Activated CD8-positive, alpha-beta memory T cell treated with anti-CD3 and anti-CD28 coated beads, Interleukin-2, amount 50 U/mL, for 24 hours (primary cell): ENCODE data around the gene SUPT3H.
"Not testable (repeated sequence)": the region's sequence is repeated elsewhere in the genome, so short reads cannot be mapped to it uniquely, and the experiment has no call there.

Experiments used
- DNase-seq: peaks from one replicate; pipeline ENCODE4 v3.0.0-alpha.2; 2020; ENCODE audit errors: extremely low read depth

SUPT3H gene

DNA sequence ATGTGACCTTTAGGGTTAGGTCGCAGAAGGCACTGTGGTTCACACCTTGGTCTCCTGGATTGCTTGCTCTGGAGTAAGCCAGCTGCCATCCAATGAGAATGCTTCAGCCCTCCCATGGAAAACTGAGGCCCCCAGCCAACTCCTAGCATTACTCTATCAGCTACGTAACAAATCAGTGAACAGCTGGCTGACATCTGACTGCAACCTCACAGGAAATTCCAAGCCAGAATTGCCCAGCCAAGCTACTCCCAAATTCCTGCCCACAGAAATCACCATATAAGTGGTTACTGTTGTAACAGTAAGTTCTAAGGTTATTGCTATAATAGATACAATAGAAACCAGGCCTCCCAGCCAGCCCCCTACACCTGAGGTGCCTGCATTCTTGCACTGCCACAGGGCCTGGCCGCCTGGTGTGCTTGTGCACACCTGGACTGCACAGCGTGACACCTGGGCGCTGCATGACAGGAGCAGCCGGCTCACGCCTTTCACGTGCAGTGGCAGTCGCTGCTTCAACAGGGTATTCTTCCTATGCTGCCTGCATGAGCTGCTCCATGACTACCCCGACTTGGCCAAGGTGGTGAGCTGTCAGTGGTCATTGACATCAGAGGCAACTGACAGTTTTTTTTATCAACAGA is 479.3 kb downstream of the SUPT3H start:
- no peak for DNase-seq

DNA sequence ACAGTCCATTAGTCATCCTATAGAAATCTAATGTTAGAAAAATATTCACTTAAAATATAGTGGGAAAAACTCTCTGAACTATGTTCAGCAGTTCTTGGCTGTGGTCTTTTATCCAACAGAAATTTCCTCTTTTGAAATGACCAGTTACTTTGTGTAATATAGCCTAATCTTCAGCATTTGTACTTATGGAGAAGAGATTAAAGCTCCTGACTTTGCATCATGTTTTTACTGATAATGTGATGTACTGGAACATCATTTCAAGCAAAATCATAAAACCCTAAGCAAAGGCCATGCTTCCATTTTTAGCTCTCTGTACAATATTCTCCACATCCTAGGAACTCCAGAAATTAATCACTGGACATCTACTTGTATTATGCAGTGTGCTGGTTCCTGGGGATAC is 480.4 kb downstream of the SUPT3H start:
- no peak for DNase-seq

DNA sequence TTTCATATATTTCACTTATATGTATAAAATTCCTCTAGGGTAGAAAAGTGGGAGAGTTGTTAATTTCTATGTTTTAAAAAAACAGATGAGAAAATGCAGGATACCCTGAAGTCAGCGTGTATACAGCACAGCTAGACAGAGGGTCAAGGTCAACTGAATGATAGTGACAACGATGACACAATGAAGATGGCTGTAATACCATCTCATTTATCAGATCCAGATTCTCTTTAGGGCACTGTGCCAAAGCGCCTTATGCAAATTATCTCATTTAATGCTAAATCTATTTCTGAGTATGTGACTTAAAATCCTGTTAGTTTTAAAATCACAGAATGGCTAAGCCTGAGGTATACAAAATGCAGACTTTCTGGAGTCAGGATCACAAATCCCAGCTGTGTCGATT is 481.0 kb downstream of the SUPT3H start:
- no peak for DNase-seq

DNA sequence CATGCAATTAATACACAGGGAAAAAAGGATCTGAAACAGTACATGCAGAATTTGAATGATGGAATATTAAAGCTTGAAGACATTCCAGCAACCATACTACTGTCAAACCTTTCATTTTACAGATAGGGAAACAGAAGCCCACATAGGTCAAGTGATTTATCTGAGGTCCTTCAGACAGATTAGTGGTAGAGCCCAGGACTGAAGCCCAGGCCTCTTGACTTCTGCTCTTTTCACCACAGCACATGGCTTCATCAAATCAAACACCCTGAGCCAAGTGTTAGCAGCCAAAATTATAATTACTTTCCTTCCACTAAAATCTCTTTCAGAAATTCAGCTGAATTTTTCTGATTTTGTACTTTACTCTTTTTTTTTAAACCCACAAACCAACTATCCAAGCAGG is 485.2 kb downstream of the SUPT3H start:
- DNase-seq: no peak

DNA sequence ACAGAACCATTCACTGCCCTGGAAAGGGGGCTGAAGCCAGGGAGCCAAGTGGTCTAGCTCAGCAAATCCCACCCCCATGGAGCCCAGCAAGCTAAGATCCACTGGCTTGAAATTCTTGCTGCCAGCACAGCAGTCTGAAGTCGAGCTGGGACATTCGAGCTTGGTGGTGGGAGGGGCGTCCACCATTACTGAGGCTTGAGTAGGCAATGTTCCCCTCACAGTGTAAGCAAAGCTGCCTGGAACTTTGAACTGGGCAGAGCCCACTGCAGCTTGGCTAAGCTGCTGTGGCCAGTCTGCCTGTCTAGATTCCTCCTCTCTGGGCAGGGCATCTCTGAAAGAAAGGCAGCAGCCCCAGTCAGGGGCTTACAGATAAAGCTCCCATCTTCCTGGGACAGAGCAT is 498.7 kb downstream of the SUPT3H start:
- DNase-seq: not testable (repeated sequence)

DNA sequence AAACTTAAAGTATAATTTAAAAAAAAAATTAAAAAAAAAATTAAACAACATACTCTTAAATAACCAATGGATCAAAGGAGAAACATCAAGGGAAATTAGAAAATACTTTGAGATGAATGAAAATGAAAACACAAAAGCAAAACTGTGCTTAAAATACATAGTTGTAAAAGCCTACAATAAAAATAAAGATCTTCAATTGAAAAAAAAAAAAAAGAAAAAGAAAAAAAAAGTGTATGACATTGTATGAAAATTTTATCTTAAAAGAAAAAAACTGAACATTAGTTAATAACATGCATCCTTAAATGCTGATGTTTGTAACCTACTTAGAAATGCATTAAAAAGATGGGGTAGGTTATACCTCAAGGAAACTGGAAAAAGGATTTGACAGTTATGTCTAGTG is 501.1 kb downstream of the SUPT3H start:
- not testable (repeated sequence) for DNase-seq

DNA sequence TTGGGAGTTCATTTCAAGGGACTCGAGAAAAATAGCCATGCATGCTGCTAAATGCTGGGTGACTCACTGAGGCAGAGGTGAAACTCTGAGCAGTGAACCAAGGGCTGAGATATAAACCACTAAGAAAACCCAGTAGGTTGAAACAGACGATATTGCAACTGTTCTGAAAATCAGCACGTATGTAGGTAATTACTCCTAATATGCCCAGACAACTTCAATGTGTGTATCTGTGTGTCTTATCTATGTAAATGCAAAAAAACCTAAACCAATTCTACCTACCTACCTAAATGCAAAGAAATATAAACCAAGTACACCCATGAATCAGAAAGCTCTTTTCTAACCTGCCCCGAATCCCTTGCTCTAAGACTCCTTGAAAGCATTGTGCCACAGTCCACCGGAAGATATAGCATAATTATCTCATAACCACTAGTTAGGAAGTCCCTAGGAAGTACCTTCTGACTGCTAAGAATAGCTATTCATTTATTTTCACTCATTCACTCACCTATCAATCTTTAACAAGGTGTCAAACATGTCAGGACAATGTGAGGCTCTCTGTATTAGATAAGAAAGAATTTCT is 508.3 kb downstream of the SUPT3H start:
- DNase-seq: no peak

DNA sequence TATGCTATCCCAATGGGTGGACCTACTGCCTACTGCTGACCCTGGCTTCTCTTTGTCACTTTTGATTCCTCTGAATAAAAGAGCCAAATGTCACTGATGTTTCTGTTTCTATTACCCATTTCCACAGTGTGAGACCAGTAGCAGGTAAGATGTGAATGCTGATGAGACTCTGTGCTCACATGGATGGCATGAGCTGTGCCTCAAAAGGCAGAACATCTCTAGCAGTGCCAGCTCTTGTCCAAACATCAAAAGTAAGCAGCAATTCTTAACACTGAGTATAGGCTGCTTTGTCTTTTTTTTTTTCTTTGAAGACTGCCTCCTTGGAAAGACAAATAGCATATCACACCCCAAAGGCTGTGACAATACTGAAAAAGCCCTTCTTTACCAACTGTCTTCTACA is 508.8 kb downstream of the SUPT3H start:
- no peak for DNase-seq

DNA sequence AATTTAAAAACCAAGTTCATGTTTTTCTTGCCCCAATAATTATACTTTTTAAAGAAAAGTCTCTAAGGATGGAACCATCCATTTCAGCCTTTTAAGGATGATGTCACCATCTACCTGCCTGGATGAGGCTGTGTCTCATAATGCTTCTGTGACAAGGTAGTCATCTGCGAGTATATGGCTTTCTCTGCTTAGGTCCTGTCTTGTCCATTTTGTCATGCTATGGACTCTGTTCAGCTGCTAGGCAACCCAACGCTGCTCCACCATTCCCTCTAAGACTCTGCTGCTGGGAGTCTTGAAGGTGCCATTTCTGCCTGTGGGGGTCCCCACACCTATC is 509.4 kb downstream of the SUPT3H start:
- no peak for DNase-seq

DNA sequence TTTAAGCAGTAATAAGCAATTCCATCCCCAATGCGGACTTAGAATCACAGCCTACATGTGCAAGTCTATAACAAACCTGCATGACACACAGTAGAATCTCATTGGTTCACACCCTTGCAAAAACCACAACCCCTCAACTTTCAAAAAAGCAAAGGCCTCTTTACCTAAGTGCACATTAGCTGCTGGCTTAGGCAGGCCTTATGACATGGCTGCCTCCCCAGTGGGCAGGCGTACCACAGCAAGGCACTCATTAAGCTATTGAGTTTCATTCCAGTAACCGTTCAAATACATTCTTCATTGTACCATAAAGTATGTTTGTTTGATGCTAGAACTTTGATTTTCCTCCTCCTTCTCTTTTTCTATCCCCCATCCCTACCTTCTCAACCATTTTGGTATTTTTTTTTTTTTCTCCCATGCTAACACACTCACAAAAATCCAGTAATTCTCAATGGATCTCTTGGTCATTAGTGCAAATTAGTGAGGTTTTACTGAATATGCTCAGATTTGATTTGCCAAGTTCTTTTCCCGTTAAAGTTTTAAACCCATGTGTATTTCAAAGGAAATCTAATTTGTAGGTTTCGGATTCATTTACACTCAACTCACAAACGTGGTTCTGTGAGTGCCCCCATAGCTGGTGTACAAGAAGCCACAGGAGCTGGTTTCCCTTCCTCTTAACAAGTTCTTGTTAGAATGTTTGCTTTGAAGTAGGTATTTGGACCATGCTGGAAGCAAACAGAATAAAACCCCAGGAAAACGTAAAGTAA is 510.0 kb downstream of the SUPT3H start:
- no peak for DNase-seq

DNA sequence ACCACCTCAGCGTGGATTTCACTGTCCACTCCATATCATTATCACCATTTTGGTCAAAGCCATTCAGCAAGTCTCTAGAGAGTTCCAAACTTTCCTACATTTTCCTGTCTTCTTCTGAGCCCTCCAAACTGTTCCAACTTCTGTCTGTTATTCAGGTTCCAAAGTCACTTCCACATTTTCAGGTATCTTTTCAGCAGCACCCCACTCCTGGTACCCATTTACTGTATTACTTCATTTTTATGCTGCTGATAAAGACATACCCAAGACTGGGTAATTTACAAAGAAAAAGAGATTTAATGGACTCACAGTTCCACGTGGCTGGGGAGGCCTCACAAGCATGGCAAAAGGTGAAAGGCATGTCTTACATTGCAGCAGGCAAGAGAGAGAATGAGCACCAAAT is 512.5 kb downstream of the SUPT3H start:
- not testable (repeated sequence) for DNase-seq

DNA sequence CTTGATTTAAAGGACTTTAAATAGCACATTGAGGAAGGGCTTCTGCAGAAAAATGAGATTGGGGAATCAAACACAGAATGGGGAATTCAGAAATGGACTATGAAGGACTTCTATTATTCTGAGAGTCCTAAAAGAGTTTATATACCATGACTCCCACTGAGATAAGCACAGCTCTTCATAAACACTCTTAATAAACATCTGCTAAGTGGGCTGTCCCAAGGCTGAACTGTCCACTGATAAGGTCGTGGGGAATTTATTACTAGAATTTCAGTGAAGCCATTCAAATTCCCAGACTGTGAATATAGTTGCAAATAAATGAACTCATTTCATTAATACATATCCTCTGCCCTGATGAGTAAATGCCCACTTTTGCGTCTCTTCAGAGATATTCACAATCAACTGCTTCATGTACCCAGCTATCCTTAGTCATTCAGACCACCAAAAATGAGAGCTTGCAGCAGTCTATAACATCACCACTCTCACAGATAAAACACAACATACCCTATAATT is 517.8 kb downstream of the SUPT3H start:
- DNase-seq: no peak

DNA sequence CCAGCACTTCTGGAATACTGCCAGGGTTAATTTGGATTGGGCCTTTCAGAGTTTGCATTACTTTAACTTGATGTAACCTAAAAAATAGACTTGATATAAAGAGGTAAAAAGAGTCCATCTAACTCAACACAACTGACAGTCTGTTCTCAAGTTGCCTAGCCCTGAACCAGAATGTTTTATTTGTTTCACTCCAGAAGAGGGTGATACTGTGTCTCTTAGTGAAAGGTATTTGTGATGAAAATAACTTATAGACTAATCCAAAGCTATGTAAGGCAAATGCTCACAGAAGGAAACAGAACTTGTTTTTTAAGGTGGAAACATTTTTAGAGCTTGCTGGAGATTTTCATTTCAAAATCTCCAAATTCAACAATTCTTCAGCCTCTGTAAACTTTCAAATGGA is 518.7 kb downstream of the SUPT3H start:
- DNase-seq: no peak

DNA sequence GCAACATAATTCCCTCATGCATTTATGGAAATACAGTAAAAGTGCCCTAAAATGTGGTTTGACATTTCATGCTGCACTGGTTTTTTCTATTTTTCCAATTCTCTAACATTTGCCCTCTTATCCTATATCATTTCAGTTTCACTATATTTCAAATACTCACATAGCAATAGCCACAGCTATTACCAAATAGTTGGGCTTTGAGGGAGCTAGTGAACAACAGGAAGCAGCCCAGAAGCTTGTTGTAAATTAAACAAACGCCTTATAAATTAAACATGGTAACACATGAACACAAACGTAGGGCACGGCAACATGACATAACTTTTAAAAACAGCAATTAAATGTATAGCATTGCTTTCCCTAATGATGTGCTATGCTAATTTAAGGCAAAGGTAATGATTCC is 521.3 kb downstream of the SUPT3H start:
- no peak for DNase-seq

DNA sequence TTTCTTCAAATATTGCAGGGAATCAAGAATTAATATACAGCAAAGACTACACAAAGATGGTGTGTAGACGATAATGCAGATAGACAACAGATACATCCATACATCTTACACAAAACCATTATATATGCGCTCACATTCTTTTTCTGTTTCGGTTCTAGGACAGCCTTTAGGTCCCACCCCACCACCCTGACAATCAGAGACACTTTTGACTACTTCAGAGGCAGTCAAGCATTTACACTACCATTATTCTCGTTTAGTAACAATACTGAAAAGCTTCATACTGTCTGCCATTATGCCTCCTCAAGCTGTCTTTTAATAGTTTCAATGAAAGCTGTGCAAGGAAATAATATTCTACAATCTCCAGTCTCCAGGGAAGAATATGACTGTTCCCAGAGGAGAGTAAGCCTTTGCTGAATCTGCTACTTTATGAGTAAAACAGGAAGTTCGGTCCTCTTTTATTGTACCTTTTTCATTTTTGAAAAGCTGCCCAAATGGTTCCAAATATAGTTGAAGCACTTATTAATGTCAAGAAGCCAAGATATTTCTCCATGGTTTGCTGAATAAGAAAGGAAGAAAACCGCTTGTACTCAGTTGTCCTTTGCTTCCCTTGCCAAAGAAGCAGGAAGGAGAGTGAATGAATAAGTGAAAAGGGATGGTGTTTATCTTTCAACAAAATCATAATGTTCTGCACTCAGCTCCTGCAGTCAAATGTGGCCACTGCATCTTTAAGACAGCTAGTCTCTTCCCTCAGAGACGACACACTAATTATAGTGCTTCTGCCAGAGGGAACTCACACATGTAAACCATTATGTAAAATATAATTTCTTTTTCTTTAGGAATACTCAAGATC is 521.9 kb downstream of the SUPT3H start:
- no peak for DNase-seq

DNA sequence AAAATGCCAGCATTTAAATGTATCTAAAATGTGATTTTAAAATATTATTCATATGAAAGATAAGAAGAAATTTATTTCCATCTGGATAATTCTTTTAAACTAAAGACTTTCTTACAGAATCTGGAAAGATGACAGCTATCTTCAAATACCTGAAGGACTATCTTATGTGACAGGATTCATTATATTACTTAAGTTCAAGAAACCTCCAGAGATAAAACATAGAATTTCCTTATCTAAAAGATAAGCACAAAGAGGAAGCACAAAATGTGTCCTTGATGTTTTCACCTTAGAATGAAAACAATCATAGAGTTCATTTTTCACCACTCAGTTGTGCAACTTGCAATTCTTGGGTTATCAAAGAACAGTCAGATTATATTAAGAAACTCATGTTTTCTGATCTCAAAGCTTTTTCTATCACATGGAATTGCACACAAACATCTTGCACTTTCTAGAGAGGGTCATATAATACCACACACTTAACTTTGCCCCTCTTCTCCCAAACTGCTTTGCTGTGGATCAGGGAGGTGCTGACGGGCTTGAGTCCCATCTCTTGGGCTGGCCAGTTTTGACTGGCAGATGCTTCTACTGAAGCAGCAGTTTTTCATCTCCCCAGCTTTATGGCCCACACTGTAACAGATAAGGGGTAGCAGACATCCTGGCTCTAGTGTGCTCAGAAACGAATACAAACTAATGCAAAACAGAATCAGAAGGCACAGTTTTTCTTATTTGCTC is 522.9 kb downstream of the SUPT3H start:
- DNase-seq: no peak

DNA sequence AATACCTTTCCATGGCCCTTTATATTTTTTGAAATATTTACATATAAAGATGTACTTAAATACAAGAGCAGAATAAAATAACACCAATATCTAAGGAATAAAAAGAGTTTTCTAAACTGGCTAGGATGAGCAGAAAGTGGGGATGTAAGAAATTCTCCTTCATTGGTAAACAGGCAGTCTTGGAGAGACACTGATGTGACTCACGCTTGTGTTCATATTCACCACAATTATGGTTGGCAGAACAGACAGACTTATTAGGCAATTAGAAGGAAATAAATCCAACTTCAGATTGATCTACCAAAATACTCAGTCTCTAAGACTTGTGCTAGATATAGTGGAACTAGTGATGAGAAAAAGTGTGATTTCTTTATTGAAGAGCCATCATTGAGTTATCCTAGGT is 526.6 kb downstream of the SUPT3H start:
- DNase-seq: no peak

DNA sequence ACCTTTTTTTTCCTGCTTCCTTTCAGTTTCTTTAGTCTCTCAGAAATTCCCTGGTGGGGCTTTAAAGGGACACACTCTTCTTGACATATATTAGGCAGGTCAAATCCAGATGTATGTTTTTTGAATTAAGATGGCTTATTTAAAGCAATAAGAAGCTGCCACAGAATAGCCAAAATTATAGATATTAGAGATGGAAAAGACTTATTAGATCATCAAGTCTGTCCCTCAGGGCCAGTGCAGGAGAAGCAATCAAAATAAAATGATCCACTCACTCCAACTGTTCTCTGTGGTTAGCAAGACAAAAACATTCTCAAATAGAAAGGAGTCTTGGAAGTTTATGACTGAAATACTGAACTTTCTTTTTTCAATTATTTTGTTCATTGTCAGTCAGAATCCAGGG is 527.4 kb downstream of the SUPT3H start:
- DNase-seq: no peak

DNA sequence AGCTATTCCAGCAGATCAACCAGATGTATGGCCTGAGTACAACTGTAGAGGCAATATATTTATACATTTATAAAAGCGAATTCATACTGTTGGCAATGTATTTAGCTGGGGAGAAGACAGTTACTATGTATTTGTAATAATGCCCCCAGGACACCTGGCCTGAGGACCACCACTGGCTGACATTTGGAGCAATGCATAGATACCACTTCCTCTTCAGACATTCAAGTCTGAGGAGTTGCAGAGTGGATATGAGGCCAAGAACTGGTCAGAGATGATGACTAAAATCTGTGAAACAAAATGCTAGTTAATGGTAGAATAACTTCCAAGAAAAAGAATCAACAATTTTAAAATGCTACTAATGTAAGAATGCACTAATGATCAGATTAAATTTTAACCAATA is 527.9 kb downstream of the SUPT3H start:
- no peak for DNase-seq

DNA sequence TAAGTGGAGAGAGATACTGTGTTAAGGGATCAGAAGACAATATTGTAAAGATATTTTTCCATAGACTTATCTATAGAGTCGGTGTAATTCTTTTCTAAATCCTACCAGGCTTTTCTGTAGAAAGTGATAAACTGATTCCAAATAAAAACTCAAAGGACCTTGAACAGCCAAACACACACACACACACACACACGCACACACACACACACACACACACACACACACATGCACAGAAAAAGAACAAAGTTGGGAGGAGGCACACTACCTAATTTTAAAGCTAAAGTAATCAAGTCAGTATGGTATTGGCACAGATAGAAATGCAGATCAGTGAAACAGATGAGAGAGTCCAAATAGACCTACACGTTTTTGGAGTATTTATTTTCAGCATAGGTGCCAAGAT is 534.0 kb downstream of the SUPT3H start:
- no peak for DNase-seq

DNA sequence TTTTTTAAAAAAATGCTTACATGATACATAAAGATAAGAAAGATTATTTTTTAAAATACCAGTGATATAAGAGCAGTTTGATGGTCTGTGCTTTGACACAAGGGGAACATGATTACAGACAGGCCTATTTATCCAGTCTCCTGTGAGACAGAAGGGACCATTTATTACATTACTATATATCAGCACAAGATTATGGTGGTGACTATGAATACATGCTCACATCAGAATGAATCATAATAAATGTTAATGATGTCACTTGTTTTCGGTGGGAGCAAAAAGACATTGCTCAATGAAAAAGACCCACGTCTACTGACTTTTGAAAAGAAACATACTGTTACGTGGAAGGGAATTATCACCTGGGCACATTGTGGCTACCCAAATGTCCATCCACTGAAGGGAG is 535.1 kb downstream of the SUPT3H start:
- no peak for DNase-seq

DNA sequence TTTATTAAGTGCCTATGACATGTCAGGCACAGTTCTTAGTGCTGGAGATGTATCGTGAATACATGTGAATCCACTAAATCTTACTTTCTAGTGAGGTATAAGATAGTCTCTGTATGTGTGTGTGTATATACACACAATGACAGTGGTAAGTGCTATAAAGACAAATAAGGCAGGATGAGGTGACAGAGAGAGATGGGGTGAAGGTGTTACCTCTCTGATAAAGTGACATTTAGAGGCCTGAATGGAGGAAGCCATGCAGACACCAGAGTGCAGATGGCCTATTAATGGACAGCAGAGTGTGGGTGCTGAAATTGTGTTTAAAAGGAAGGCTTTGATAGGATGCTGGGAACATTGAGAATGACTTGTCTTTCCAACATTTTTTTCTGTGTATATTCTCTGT is 535.9 kb downstream of the SUPT3H start:
- DNase-seq: no peak
